GM21737 (cell line): ENCODE results near the gene NCOA5.

Experiments
- ATAC-seq: cut with Tn5 transposase; IDR thresholded peaks from one replicate; pipeline ENCODE4 v1.9.1; 2021; ENCODE audit warnings: mild to moderate bottlenecking, moderate library complexity; ENCODE audit not compliant: unreplicated experiment

Gene NCOA5

GRCh38 chr20:46089417-46090388 lies at the start of gene NCOA5:
NCOA5 (minus strand) TSS chr20:46089962; CDS start chr20:46079424, 10,538 bp downstream.
- peak; percentile 85 for ATAC-seq

GRCh38 chr20:46139266-46139889 lies 49.6 kb upstream of the NCOA5 start:
- ATAC-seq, result no peak

GRCh38 chr20:46137816-46138215 lies 48.1 kb upstream of the NCOA5 start:
- no peak for ATAC-seq

- no peak for ATAC-seq
Measured at GRCh38 chr20:46135856-46136633, 46.3 kb upstream of the NCOA5 start.

GRCh38 chr20:46134716-46135115 lies 45.0 kb upstream of the NCOA5 start:
- ATAC-seq, result no peak

GRCh38 chr20:46133886-46134654 lies 44.3 kb upstream of the NCOA5 start:
- no peak for ATAC-seq

- peak; percentile 45 for ATAC-seq
Measured at GRCh38 chr20:46132705-46133120, 43.0 kb upstream of the NCOA5 start.

- no peak for ATAC-seq
Measured at GRCh38 chr20:46131396-46131795, 41.6 kb upstream of the NCOA5 start.

GRCh38 chr20:46130534-46130933 lies 40.8 kb upstream of the NCOA5 start:
- no peak for ATAC-seq

- no peak for ATAC-seq
Measured at GRCh38 chr20:46129955-46130481, 40.3 kb upstream of the NCOA5 start.

GRCh38 chr20:46128310-46129151 lies 38.8 kb upstream of the NCOA5 start:
- ATAC-seq, result no peak

- no peak for ATAC-seq
Measured at GRCh38 chr20:46127396-46128010, 37.7 kb upstream of the NCOA5 start.

- no peak for ATAC-seq
Measured at GRCh38 chr20:46126440-46127056, 36.8 kb upstream of the NCOA5 start.

- ATAC-seq, result no peak
Measured at GRCh38 chr20:46123482-46124245, 33.9 kb upstream of the NCOA5 start.

GRCh38 chr20:46122516-46123481 lies 33.0 kb upstream of the NCOA5 start:
- no peak for ATAC-seq

GRCh38 chr20:46122071-46122470 lies 32.3 kb upstream of the NCOA5 start:
- no peak for ATAC-seq
